GM21717 (cell line): ENCODE results near the gene CALML6.
A peak's percentile ranks its signal among the peaks of the same experiment; 100 is the strongest.
"Not testable (repeated sequence)": the region's sequence is repeated elsewhere in the genome, so short reads cannot be mapped to it uniquely, and the experiment has no call there.

Experiments
- ATAC-seq: cut with Tn5 transposase; IDR thresholded peaks from one replicate; pipeline ENCODE4 v1.9.1; 2021; ENCODE audit warnings: mild to moderate bottlenecking, moderate library complexity; ENCODE audit not compliant: unreplicated experiment

The CALML6 gene

GRCh38 chr1:1914971-1915692 lies at the start of gene CALML6:
Gene CALML6, plus strand, starts transcription at chr1:1915260. Its CDS starts 21 bp downstream, at chr1:1915281.
- ATAC-seq: no peak

- ATAC-seq: no peak
Measured at GRCh38 chr1:1867164-1867563, 47.9 kb upstream of the CALML6 start.

- no peak for ATAC-seq
Measured at GRCh38 chr1:1869469-1869868, 45.6 kb upstream of the CALML6 start.

- ATAC-seq: no peak
Measured at GRCh38 chr1:1872329-1872994, 42.6 kb upstream of the CALML6 start.

GRCh38 chr1:1873186-1873585 lies 41.9 kb upstream of the CALML6 start:
- no peak for ATAC-seq

GRCh38 chr1:1874901-1875300 lies 40.2 kb upstream of the CALML6 start:
- no peak for ATAC-seq

GRCh38 chr1:1875932-1876331 lies 39.1 kb upstream of the CALML6 start:
- ATAC-seq: no peak

GRCh38 chr1:1876335-1876930 lies 38.6 kb upstream of the CALML6 start:
- ATAC-seq: no peak

GRCh38 chr1:1877865-1878436 lies 37.1 kb upstream of the CALML6 start:
- ATAC-seq: no peak

- no peak for ATAC-seq
Measured at GRCh38 chr1:1879942-1880341, 35.1 kb upstream of the CALML6 start.

GRCh38 chr1:1880617-1881312 lies 34.3 kb upstream of the CALML6 start:
- no peak for ATAC-seq

- no peak for ATAC-seq
Measured at GRCh38 chr1:1881727-1882126, 33.3 kb upstream of the CALML6 start.

- ATAC-seq: no peak
Measured at GRCh38 chr1:1883092-1883873, 31.8 kb upstream of the CALML6 start.

- not testable (repeated sequence) for ATAC-seq
Measured at GRCh38 chr1:1883890-1884289, 31.2 kb upstream of the CALML6 start.

- ATAC-seq: no peak
Measured at GRCh38 chr1:1889090-1889750, 25.8 kb upstream of the CALML6 start.

GRCh38 chr1:1889847-1890505 lies 25.1 kb upstream of the CALML6 start:
- peak; percentile 33 for ATAC-seq

GRCh38 chr1:1890506-1891348 lies 24.3 kb upstream of the CALML6 start, which contains the start of gene GNB1:
Gene GNB1, minus strand, starts transcription at chr1:1891087. Its CDS starts 65,634 bp downstream, at chr1:1825453.
- peak; percentile 58 for ATAC-seq

- no peak for ATAC-seq
Measured at GRCh38 chr1:1891349-1892078, 23.5 kb upstream of the CALML6 start.
